SK-N-SH (cell line): Measurements from ENCODE around the gene AGAP1. TPM values are rescaled to one million over a fixed set of nuclear protein-coding genes. Genes with fewer than 3 reads are reported as not detected.

Experiments used
- CTCF ChIA-PET: fragments of 300-600, 350-600 bp; formaldehyde crosslinking; extraction: SDS; loops from one replicate; lab custom pipeline; 2021; lab: Yijun Ruan, JAX
- POLR2A ChIA-PET: fragments of 350-600 bp; sonication (Branson Sonifier 250); formaldehyde crosslinking; extraction: SDS; loops from one replicate; lab custom pipeline; 2020; ENCODE audit warnings: antibody characterized with exemption, inconsistent platforms; lab: Yijun Ruan, JAX
- DNase-seq: peaks from one replicate; pipeline ENCODE4 v3.0.0; 2012
- H2AFZ ChIP-seq: fragments of 200-600 bp; sonication (generic); 2 replicates; pipeline ENCODE4 v1.8.1; 2016; ENCODE audit warnings: antibody characterized with exemption, mild to moderate bottlenecking, low read depth
- H3F3A ChIP-seq: fragments of 200-600 bp; sonication (generic); replicated peaks from 2 replicates; pipeline ENCODE3; 2016; ENCODE audit warnings: antibody characterized with exemption, mild to moderate bottlenecking; ENCODE audit not compliant: insufficient read depth
- H3K27ac ChIP-seq, 2 experiments: fragments of 200-500 bp in 1 of 2; fragments of 200-600 bp in 1 of 2; sonication (Bioruptor generic) in 1 of 2; sonication (generic), shearing (Covaris generic) in 1 of 2; 2 replicates each; pipeline versions ENCODE4 v1.5.1 to v1.6.1; 2014 to 2016; ENCODE audit warnings: low read depth in 2 of 2, inconsistent platforms in 1 of 2, low read length in 1 of 2, mild to moderate bottlenecking in 1 of 2, mixed read lengths in 1 of 2
- H3K27me3 ChIP-seq: fragments of 200-600 bp; sonication (generic), shearing (Covaris generic); 2 replicates; pipeline ENCODE4 v1.6.1; 2016; ENCODE audit warnings: mixed run types; ENCODE audit not compliant: insufficient read depth
- H3K36me3 ChIP-seq, 2 experiments: fragments of 200-500 bp in 1 of 2; fragments of 200-600 bp in 1 of 2; sonication (Bioruptor generic) in 1 of 2; sonication (generic) in 1 of 2; replicated peaks in 1 of 2; 2 replicates each; pipeline versions ENCODE3 to v1.5.1; 2014 to 2016; ENCODE audit warnings: low read length in 1 of 2, mild to moderate bottlenecking in 1 of 2; ENCODE audit not compliant: insufficient read depth in 2 of 2, control insufficient read depth in 1 of 2
- H3K4me1 ChIP-seq, 2 experiments: fragments of 200-500 bp in 1 of 2; fragments of 200-600 bp in 1 of 2; sonication (Bioruptor generic) in 1 of 2; sonication (generic), shearing (Covaris generic) in 1 of 2; 2 replicates each; pipeline versions ENCODE4 v1.5.1 to v1.6.1; 2014 to 2016; ENCODE audit warnings: low read depth in 1 of 2, low read length in 1 of 2, mixed run types in 1 of 2; ENCODE audit not compliant: insufficient read depth in 2 of 2, control insufficient read depth in 1 of 2
- H3K4me2 ChIP-seq: fragments of 200-600 bp; sonication (generic), shearing (Covaris generic); 2 replicates; pipeline ENCODE4 v1.6.1; 2017; ENCODE audit warnings: mixed run types
- H3K4me3 ChIP-seq, 2 experiments: fragments of 200-500 bp in 1 of 2; fragments of 200-600 bp in 1 of 2; sonication (Bioruptor generic) in 1 of 2; sonication (generic), shearing (Covaris generic) in 1 of 2; 2 replicates each; pipeline versions ENCODE4 v1.5.1 to v1.8.1; 2014 to 2016; ENCODE audit warnings: low read depth in 2 of 2, inconsistent platforms in 1 of 2, low read length in 1 of 2, mild to moderate bottlenecking in 1 of 2, mixed read lengths in 1 of 2, moderate library complexity in 1 of 2
- H3K79me2 ChIP-seq: fragments of 200-600 bp; sonication (generic); 2 replicates; pipeline ENCODE4 v1.8.1; 2017; ENCODE audit warnings: mild to moderate bottlenecking; ENCODE audit not compliant: insufficient read depth
- H3K9ac ChIP-seq: fragments of 200-600 bp; sonication (generic); 2 replicates; pipeline ENCODE4 v1.6.1; 2017; ENCODE audit warnings: mixed run types
- H3K9me2 ChIP-seq: fragments of 200-600 bp; sonication (generic); 2 replicates; pipeline ENCODE4 v1.6.1; 2017; ENCODE audit warnings: mixed run types
- H3K9me3 ChIP-seq: fragments of 200-600 bp; sonication (generic); 2 replicates; pipeline ENCODE4 v1.6.1; 2017; ENCODE audit warnings: mixed run types, mild to moderate bottlenecking, moderate library complexity
- H4K20me1 ChIP-seq: fragments of 200-600 bp; sonication (generic); 2 replicates; pipeline ENCODE4 v1.6.1; 2017; ENCODE audit warnings: mild to moderate bottlenecking, mixed run types; ENCODE audit not compliant: insufficient read depth
- CTCF ChIP-seq: fragments of 200-600 bp; sonication (generic); IDR thresholded peaks from 2 replicates; pipeline ENCODE4 v1.6.1; 2017; ENCODE audit warnings: antibody characterized with exemption, mild to moderate bottlenecking, moderate library complexity
- FOSL2 ChIP-seq: IDR thresholded peaks from 2 replicates; pipeline ENCODE4 v1.4.0; 2012; ENCODE audit warnings: low read depth, mild to moderate bottlenecking, moderate library complexity, borderline replicate concordance
- FOXJ3 ChIP-seq: sonication (generic); formaldehyde crosslinking; IDR thresholded peaks from 2 replicates; pipeline ENCODE4 v1.5.1; 2020; ENCODE audit warnings: mild to moderate bottlenecking, missing genetic modification reagents
- GABPA ChIP-seq: IDR thresholded peaks from 2 replicates; pipeline ENCODE4 v1.4.0; 2012; ENCODE audit warnings: low read depth, mild to moderate bottlenecking
- POLR2AphosphoS5 ChIP-seq: IDR thresholded peaks from 2 replicates; pipeline ENCODE4 v1.6.1; 2012; ENCODE audit warnings: low read depth, low read length
- REST ChIP-seq: IDR thresholded peaks from 2 replicates; pipeline ENCODE4 v1.6.1; 2012; ENCODE audit warnings: mild to moderate bottlenecking, low read depth, low read length, moderate library complexity
- USF1 ChIP-seq: IDR thresholded peaks from 2 replicates; pipeline ENCODE4 v1.4.0; 2012; ENCODE audit warnings: low read depth, borderline replicate concordance
- WGBS: methylation state at CpG from one replicate; pipeline ENCODE4 v1.1.6; 2017; ENCODE audit warnings: low lambda C conversion rate; 5-methylcytosine and 5-hydroxymethylcytosine counted together
- polyA plus RNA-seq, 3 experiments: library from polyadenylated mRNA; depleted of rRNA; stranded (reverse); fragments of >200 nt; gene quantifications; 2 replicates each; pipeline ENCODE4 v1.2.3, GENCODE V29; 2012

Gene AGAP1
- polyA plus RNA-seq, 1 of the 3 experiments (the other 2 are of a cell fraction): 8.8 TPM

- no peaks in the 10 kb centered on the region for H4K20me1 ChIP-seq
- H3K9me3 ChIP-seq: no peaks in the 10 kb centered on the region
- no peaks in the 10 kb centered on the region for H3F3A ChIP-seq
- POLR2A ChIA-PET: no interaction called here
- H3K4me2 ChIP-seq: no peak overlapping the region
- H2AFZ ChIP-seq: no peak overlapping the region
- no peaks in the 10 kb centered on the region for H3K36me3 ChIP-seq
- H3K4me3 ChIP-seq: no peak overlapping the region
- H3K9ac ChIP-seq: no peak overlapping the region
- TF ChIP-seq REST: peak; percentile 64; the same call in 1 of the 2 replicates
- no peak for TF ChIP-seq USF1
- no peaks in the 10 kb centered on the region for H3K79me2 ChIP-seq
- H3K27me3 ChIP-seq: no peaks in the 10 kb centered on the region
- CTCF ChIA-PET: interaction anchor here (1.0 kb wide), 1 partner anchor 17 kb away, joined by 3 read pairs; no protein-coding TSS in a partner anchor
- 94% methylated on average over 4 of the region's 4 CpGs for WGBS
- no peaks in the 10 kb centered on the region for H3K9me2 ChIP-seq
- no peak for DNase-seq
- no peak overlapping the region for H3K27ac ChIP-seq
- peaks cover 0 to 5% of the 10 kb centered on the region in 2 experiments; a peak in 2 of 4 replicates for H3K4me1 ChIP-seq
Measured at GRCh38 chr2:235955664-235956063, 461.8 kb downstream of the AGAP1 start.

GRCh38 chr2:235956281-235956970 is 462.6 kb downstream of the AGAP1 start:
- Histone ChIP-seq H4K20me1 (no peaks in the 10 kb centered on the region), H3K4me1 (peaks cover 0 to 4% of the 10 kb centered on the region in 2 experiments; a peak in 2 of 4 replicates), H3K79me2 (no peaks in the 10 kb centered on the region), H3K4me3 (no peak overlapping the region), H3K4me2 (no peak overlapping the region), H3K36me3 (no peaks in the 10 kb centered on the region), H3K27me3 (no peaks in the 10 kb centered on the region), H3K9me3 (no peaks in the 10 kb centered on the region), H3K27ac (no peak overlapping the region), H2AFZ (no peak overlapping the region), H3F3A (no peaks in the 10 kb centered on the region), H3K9me2 (no peaks in the 10 kb centered on the region), H3K9ac (no peak overlapping the region)
- DNase-seq: no peak
- ChIA-PET CTCF (interaction anchor here (0.9 to 1.0 kb wide), 2 partner anchors 16 to 20 kb away, joined by 3 read pairs; no protein-coding TSS in a partner anchor), POLR2A (no interaction called here)
- TF ChIP-seq POLR2AphosphoS5 (no peak), FOSL2 (no peak), REST (no peak), FOXJ3 (CRISPR knock-in tag) (no peak), GABPA (no peak), CTCF (no peak)
- WGBS: 91% methylated on average over 8 of the region's 8 CpGs
